Nephron (organoid): ENCODE measurements around the gene SEC23IP.

ENCODE experiments used
- H3K27ac Mint-ChIP-seq, 3 experiments: 2 replicates each; pipeline ENCODE4 v1.8.0; 2020; ENCODE audit warnings: mixed read lengths in 3 of 3, mild to moderate bottlenecking in 2 of 3, moderate library complexity in 1 of 3
- H3K27me3 Mint-ChIP-seq: 2 replicates; pipeline ENCODE4 v1.8.0; 2021; ENCODE audit warnings: low read depth, mild to moderate bottlenecking, moderate library complexity, mixed read lengths
- H3K36me3 Mint-ChIP-seq: 2 replicates; pipeline ENCODE4 v1.8.0; 2020; ENCODE audit warnings: low read depth, mixed read lengths
- H3K4me1 Mint-ChIP-seq: 2 replicates; pipeline ENCODE4 v1.8.0; 2020; ENCODE audit warnings: mixed read lengths
- H3K4me3 Mint-ChIP-seq, 3 experiments: 2 replicates each; pipeline ENCODE4 v1.8.0; 2020; ENCODE audit warnings: mild to moderate bottlenecking in 3 of 3, mixed read lengths in 3 of 3, moderate library complexity in 2 of 3
- H3K9me3 Mint-ChIP-seq: 2 replicates; pipeline ENCODE4 v1.8.0; 2020; ENCODE audit warnings: mixed read lengths
- CTCF ChIP-seq, 3 experiments: fragments of 200-600 bp; sonication (generic); IDR thresholded peaks; one replicate each; pipeline ENCODE4 v1.5.0; 2021; ENCODE audit warnings: antibody characterized with exemption in 3 of 3; ENCODE audit not compliant: unreplicated experiment in 3 of 3

SEC23IP gene

GRCh38 chr10:119969609-119970008 lies 77.1 kb downstream of the SEC23IP start:
- no peak overlapping the region for H3K4me3 Mint-ChIP-seq
- H3K36me3 Mint-ChIP-seq, result no peaks in the 10 kb centered on the region
- peaks cover 6% of the 10 kb centered on the region for H3K4me1 Mint-ChIP-seq
- peaks cover 18% of the 10 kb centered on the region for H3K9me3 Mint-ChIP-seq
- no peak for TF ChIP-seq CTCF (IDR thresholded peaks at IDR 0.05; ENCODE audit: unreplicated experiment in 3 of 3)
- H3K27me3 Mint-ChIP-seq, result peaks cover 3% of the 10 kb centered on the region
- H3K27ac Mint-ChIP-seq, result no peak overlapping the region

GRCh38 chr10:119970107-119970506 lies 77.6 kb downstream of the SEC23IP start:
- no peaks in the 10 kb centered on the region for H3K36me3 Mint-ChIP-seq
- peaks cover 3% of the 10 kb centered on the region for H3K27me3 Mint-ChIP-seq
- no peak overlapping the region for H3K27ac Mint-ChIP-seq
- H3K4me1 Mint-ChIP-seq, result peaks cover 6% of the 10 kb centered on the region
- TF ChIP-seq CTCF (IDR thresholded peaks at IDR 0.05; ENCODE audit: unreplicated experiment in 3 of 3), result no peak
- H3K4me3 Mint-ChIP-seq, result no peak overlapping the region
- peaks cover 18% of the 10 kb centered on the region for H3K9me3 Mint-ChIP-seq

- peaks cover 3% of the 10 kb centered on the region for H3K27me3 Mint-ChIP-seq
- H3K27ac Mint-ChIP-seq, result no peak overlapping the region
- H3K36me3 Mint-ChIP-seq, result no peaks in the 10 kb centered on the region
- no peak for TF ChIP-seq CTCF (IDR thresholded peaks at IDR 0.05; ENCODE audit: unreplicated experiment in 3 of 3)
- H3K4me3 Mint-ChIP-seq, result no peak overlapping the region
- peaks cover 6% of the 10 kb centered on the region for H3K4me1 Mint-ChIP-seq
- H3K9me3 Mint-ChIP-seq, result peaks cover 18% of the 10 kb centered on the region
These were observed 78.4 kb downstream of the SEC23IP start for GRCh38 chr10:119970963-119971362.

DNA sequence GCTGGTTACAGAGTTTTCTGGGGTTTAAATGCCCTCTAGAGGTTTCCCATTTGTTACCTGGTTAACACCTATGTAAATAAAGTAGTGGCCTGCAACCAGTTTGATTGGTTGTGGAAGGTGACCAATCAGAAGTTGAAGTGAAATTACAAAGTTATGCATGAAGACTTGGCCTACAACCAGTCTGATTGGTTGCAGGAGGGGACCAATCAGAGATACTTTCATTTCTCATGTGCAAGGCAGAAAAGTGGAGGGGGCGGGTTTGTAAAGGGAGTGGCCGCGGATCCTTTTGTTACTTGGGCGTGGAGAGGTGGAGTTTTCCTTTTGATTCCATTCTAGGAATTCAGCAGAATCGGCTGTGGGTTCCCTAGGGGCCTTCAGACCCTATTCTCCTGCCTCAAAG lies 80.8 kb downstream of the SEC23IP start:
- Mint-ChIP-seq H3K4me1 (peaks cover 6% of the 10 kb centered on the region), H3K27me3 (peaks cover 3% of the 10 kb centered on the region), H3K9me3 (peaks cover under 1% of the 10 kb centered on the region), H3K4me3 (no peak overlapping the region), H3K27ac (no peak overlapping the region), H3K36me3 (no peaks in the 10 kb centered on the region)
- no peak for TF ChIP-seq CTCF (IDR thresholded peaks at IDR 0.05; ENCODE audit: unreplicated experiment in 3 of 3)

- H3K4me3 Mint-ChIP-seq, result no peak overlapping the region
- no peak overlapping the region for H3K27ac Mint-ChIP-seq
- H3K27me3 Mint-ChIP-seq, result peaks cover 3% of the 10 kb centered on the region
- no peaks in the 10 kb centered on the region for H3K36me3 Mint-ChIP-seq
- no peaks in the 10 kb centered on the region for H3K4me1 Mint-ChIP-seq
- no peaks in the 10 kb centered on the region for H3K9me3 Mint-ChIP-seq
- no peak for TF ChIP-seq CTCF (IDR thresholded peaks at IDR 0.05; ENCODE audit: unreplicated experiment in 3 of 3)
These were observed 83.9 kb downstream of the SEC23IP start for GRCh38 chr10:119976421-119976820.

DNA sequence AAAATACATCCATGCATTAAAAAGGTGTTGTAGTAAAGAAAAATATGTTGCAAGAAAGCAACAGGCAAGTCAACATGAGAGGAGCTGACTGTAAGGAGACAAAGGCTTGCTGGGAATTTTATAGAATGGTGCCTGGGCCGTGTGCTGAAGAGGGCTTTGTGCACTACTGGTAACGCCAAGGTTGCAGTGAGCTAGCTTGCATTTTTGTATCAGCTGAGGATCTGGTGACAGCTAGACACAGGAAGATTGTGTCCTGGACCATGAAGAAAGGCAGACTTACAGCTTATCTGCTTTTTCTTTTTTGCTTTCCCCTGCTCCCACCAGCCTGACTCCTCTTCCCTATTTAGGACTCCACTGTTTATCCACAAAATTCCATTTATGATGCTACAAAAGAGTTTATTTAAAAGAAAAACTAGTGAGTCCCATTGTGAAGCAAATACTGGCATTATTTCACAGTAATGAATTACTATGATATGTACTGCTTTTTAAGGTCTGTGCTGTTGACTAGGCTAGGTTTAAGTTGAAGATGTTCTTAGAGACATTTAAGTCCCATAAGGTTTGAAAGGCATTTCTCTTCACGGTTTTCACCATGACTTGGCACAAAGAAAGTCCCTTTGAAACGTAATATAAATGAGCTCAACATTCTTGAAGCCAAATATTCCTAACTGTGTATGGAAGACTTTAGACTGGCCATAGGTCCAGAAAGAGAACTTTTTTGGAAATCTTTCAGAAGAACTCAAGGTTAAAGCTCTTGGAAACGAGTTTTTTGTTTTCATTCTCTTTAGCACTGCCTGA lies 88.6 kb downstream of the SEC23IP start:
- peaks cover 7% of the 10 kb centered on the region for H3K9me3 Mint-ChIP-seq

More for the DNA sequence above, 88.6 kb downstream of the SEC23IP start:
- Mint-ChIP-seq H3K36me3 (no peaks in the 10 kb centered on the region), H3K4me3 (no peak overlapping the region), H3K27ac (no peak overlapping the region), H3K4me1 (no peaks in the 10 kb centered on the region), H3K27me3 (no peaks in the 10 kb centered on the region)
- no peak for TF ChIP-seq CTCF (IDR thresholded peaks at IDR 0.05; ENCODE audit: unreplicated experiment in 3 of 3)
